Measurements from ENCODE around the gene RNF212.
"Not testable (repeated sequence)": the region's sequence is repeated elsewhere in the genome, so short reads cannot be mapped to it uniquely, and the experiment has no call there.

RNF212 gene

GRCh38 chr4:1069394-1069793 lies 44.0 kb downstream of the RNF212 start:
- no peak for DNase-seq (ENCODE audit: low read depth in 2 of 3, low spot score in 2 of 3)

GRCh38 chr4:1065732-1066131 lies 47.6 kb downstream of the RNF212 start:
- DNase-seq (ENCODE audit: low read depth in 2 of 3, low spot score in 2 of 3) = no peak

- no peak for DNase-seq (ENCODE audit: low read depth in 2 of 3, low spot score in 2 of 3)
Measured at GRCh38 chr4:1062419-1062818, 50.9 kb downstream of the RNF212 start.

DNA sequence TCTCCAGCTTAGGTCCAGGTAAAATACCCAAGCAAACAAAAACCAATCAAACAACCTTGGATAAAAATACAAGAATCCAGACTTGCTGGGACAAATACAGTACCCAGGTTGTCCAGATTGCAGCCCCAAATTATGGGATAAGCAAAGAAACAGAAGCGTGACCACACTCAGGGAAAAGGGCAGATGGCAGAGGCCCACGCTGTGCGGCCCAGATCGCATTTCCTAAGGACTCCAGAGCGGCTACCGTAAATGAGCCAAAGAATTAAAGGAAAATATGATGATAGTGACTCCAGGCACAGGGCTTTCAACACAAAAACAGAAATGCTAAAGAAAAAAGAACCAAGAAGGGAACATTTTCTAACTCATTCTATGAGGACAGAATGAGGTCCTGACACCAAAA lies 51.6 kb downstream of the RNF212 start:
- no peak for DNase-seq (ENCODE audit: low read depth in 2 of 3, low spot score in 2 of 3)

DNA sequence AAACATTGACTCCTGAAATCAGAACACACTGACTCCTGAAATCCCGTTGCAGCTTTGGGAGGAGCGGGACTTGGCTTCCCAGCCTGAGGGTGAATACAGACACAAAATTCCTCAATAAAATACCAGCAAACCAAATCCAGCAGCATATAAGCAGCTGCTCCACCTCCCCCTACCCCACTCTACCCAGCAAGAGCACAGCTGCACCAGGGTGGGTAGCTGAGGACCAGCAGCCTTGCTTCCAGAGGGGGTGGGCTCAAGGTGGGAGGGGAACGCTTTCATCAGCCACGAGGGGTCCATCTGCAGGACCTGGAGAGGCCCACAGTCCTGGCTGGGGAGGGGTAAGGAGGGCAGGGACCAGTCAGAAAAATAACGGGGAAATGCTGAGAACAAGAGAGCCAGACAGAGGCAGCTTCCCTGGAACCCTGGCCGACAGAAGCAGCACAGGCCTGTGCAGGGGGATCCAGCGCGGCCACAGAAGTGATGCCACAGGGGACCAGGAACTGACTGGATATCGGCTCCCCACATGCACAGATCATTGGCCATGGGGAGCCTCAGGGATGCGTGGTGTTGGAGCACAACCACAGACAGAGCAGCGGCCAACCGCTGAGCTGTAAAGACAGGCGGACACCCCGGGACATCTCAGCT lies 52.2 kb downstream of the RNF212 start:
- no peak for DNase-seq (ENCODE audit: low read depth in 2 of 3, low spot score in 2 of 3)

DNA sequence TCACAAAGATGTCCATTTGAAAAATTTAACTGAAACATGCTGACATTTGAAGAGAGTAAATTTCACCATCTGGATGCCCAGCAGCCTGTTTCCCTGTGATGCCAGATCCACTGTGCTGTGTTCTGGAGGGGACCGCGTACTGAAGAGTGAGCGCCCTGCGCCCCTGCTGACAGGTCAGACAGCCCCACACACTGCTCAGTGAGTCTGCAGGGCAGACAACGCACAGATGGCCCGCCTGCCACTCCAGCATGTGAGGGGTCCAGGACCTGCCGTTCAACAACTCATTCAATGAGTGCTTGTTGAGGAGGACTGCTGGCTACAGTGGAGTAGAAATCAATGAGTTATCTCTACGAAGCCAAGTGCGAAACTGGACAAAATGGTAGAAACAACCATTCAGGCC lies 52.7 kb downstream of the RNF212 start:
- DNase-seq (ENCODE audit: low read depth in 2 of 3, low spot score in 2 of 3) = no peak

DNA sequence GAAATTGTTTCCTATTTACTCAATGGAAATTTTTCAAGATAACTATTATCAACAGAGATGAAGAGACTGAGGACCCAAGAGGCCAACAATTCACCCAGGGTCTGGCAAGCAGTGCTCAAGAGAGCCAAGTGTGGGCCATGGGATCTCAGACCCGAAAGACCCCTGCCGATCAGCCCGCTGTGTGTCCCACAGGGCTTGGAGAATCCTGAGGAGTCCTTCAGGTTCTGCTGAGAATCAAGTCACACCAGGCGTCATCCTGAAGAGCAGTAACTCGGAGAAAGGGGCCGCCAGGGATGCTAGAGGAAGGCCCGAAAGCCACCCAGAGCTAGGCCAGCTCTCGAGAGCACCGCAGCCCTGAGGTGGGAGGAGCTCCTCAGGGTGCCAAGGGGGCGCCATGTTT lies 53.2 kb downstream of the RNF212 start:
- DNase-seq (ENCODE audit: low read depth in 2 of 3, low spot score in 2 of 3) = no peak

DNA sequence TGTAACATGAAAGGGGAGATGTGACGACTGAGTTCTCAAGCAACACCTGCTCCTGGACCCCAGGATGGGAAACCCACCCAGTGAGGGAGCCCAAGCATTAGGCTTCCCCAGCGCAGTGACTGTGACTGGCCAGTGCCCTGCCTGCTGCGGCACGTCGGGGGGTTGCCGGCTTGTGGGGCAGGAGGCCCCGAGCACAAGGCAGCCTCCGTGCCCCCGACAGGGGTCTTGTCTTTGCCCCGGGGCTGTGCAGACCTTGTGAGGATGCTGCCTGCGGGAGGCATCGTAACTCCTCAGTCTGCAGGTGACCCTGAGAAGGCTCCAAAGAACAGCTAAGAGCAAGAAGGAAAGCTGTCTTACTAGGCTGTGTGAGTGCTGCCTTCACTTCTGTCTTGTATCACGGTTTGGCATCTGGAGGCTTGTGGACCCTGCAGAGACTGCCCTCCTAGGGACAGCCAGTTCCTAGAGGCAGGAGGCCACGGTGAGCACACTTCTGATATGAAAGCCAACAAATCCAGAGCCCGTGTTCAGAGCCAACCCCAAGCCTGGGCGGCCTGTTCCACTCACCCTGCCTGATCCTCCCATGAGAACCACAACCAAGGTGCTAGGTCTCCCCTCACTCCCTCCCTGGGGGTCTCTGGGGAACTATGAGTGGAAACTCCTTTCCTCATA lies 54.2 kb downstream of the RNF212 start:
- DNase-seq (ENCODE audit: low read depth in 2 of 3, low spot score in 2 of 3) = no peak

DNA sequence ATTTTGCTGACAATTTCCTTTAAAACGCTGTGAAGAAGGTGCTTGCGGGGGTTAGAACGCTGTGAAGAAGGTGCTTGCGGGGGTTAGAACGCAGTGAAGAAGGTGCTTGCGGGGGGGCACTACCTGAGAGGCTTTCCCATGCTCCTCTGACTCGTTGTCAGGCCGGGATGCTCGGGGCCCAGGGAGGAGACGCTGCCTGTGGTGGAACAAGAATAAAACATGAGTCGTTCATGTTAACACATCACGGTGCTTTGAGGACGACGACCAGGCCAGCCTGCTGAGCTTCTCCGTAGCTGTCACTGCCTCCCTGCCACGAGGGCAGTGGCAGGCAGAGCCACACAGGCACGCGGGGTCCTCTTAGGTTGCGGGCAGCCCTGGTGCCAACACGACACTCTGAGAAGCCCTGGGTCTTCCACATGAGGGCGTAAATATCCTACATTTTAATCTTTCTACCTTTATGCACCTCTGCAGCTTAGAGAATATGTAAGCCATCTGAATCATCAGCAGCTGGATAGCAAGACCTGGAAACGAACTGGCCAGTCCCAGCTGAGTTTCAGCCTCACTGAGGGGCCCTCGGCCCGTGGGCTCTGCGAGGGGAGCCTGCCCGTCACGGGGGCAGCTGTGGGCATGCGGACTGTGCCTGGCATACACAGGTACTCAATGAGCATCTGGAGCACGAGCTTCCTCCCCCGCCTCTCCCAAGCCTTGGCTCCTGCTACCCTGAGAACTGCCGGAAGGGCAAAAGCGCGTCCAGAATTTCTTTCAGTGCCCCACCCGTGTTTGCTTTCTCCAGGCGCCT lies 55.0 kb downstream of the RNF212 start:
- no peak for DNase-seq (ENCODE audit: low read depth in 2 of 3, low spot score in 2 of 3)

GRCh38 chr4:1057403-1057745 lies 56.0 kb downstream of the RNF212 start:
- DNase-seq (ENCODE audit: low read depth in 2 of 3, low spot score in 2 of 3) = no peak

DNA sequence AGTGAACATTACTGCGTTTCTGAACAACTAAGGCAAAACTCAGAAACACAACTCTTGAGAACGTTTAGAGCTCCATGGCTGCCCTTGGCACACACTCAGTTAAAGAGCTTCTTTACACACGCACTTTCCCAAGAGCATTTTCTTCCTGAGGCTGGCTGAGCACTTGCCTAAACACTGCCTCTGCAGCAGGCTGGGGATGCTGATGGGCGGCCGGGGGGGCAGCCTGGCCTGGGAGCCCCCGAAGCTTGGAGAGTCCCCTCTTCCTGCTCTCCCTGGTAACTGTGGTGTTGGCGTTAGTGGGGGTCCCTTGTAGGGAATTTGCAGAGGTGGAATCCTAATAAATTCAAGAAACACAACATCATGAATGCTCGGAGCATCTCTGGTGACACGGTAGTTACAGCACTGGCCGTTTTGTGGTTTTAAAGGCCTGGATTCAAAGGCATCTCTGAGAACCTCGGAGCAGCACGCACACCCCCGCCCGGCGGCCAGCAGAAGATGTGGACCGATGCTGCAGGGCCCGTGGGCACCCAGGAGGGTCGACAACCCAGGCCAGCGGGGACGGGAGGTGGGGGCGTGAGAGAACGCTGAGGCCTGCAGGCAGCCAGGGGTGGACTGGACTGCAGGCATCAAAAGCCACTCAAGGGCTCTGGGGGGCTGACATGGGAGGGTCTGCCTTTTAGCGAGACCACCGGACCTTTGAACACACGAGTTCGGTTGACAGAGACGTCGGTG lies 56.5 kb downstream of the RNF212 start:
- no peak for DNase-seq (ENCODE audit: low read depth in 2 of 3, low spot score in 2 of 3)

GRCh38 chr4:1055721-1056590 lies 57.4 kb downstream of the RNF212 start:
- peak; percentile 42 to 47 (median 45) for DNase-seq (ENCODE audit: low read depth in 2 of 3, low spot score in 2 of 3)

DNA sequence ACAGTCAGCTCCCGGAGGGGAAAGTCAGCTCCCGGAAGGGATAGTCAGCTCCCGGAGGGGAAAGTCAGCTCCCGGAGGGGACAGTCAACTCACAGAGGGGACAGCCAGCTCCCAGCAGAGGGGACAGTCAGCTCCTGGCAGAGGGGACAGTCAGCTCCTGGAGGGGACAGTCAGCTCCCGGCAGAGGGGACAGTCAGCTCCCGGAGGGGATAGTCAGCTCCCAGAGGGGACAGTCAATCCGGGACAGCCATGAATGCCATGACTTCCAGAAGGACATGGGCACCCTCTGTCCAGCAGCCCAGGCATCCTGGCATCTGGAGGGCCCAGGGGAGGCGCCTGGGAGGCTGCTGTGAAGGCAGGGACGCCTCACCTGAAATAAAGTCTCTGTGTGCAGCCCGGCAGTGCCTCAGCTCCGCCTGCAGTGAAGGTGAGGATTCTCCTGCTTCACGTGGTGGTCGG lies 58.1 kb downstream of the RNF212 start:
- DNase-seq (ENCODE audit: low read depth in 2 of 3, low spot score in 2 of 3) = not testable (repeated sequence)

GRCh38 chr4:1054696-1055242 lies 58.6 kb downstream of the RNF212 start:
- DNase-seq (ENCODE audit: low read depth in 2 of 3, low spot score in 2 of 3) = not testable (repeated sequence)

DNA sequence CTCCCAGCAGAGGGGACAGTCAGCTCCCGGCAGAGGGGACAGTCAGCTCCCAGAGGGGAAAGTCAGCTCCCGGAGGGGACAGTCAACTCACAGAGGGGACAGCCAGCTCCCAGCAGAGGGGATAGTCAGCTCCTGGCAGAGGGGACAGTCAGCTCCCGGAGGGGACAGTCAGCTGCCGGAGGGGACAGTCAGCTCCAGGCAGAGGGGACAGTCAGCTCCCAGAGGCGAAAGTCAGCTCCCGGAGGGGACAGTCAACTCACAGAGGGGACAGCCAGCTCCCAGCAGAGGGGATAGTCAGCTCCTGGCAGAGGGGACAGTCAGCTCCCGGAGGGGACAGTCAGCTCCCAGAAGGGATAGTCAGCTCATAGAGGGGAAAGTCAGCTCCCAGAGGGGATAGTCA lies 59.5 kb downstream of the RNF212 start:
- not testable (repeated sequence) for DNase-seq (ENCODE audit: low read depth in 2 of 3, low spot score in 2 of 3)

DNA sequence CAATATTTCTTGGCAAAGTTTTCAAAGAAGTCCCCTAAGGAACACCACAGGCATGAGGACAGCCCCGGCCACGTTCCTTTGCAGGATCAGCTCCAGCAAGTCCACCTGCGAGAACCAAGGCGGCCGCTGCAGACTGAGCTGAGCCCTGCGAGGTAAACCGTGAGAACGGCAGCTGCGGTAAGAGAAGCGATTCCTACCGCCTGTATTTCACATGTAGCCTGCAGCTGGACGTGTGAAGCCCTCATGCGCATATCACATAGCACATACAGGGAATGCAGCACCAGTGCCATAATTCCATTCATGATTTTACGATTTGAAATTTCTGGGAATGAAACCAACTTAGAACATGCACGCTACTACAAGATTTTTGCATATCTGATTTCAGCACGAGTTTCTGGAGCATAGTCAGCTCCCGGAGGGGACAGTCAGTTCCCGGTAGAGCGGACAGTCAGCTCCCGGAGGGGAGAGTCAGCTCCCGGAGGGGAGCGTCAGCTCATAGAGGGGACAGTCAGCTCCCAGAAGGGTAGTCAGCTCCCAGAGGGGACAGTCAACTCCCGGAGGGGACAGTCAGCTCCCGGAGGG lies 60.2 kb downstream of the RNF212 start:
- DNase-seq (ENCODE audit: low read depth in 2 of 3, low spot score in 2 of 3) = no peak

- DNase-seq (ENCODE audit: low read depth in 2 of 3, low spot score in 2 of 3) = no peak
Measured at GRCh38 chr4:1052231-1052671, 61.1 kb downstream of the RNF212 start.

DNA sequence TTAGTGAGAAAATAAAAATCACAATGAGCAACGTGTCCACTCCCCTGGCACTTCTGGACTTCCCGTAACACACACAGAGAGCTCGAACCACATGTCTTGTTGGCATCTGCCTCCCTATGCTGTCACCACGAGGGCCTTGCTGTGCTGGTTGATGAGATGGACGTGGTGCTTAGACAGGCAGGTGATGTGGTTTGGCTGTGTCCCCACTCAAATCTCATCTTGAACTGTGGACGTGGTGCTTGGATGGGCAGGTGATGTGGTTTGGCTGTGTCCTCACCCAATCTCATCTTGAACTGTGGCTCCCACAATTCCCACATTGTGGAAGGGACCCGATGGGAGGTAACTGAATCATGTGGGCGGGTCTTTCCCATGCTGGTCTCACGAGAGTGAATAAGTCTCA lies 61.9 kb downstream of the RNF212 start:
- DNase-seq (ENCODE audit: low read depth in 2 of 3, low spot score in 2 of 3) = no peak

DNA sequence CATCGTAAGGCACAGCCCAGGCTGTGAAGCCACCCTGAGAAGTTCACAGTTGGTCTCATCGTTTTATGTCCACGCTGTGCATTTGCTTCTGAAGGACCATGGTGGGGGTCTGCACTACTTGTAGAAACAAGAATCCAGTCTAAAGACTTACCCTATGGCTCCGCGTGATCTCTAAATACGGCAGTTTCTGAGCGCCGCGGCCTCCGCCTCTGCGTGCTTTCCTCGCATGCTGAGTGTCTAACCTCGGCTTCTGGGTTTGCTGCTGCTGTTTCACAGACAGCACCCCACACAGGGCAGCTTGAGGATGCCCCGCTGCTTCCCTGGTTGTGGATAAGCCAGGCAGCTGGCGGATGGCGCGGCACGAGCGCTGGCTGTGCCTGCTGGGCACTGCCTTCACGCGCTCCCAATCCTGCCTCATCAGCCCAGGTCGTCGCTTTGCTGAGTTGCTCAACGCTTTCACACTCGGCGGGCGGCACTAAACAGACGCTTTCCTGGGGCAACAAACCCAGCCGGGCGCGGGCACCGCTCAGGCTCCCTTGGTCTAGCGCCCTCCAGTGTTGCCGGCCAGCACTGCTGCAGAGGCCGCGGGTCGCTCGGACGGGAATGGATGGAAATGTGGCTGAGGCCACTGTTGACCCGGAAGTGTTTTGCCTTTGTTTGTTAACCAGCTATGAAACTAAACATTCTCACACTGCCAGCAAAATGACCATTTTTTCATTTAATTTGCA lies 62.7 kb downstream of the RNF212 start:
- no peak for DNase-seq (ENCODE audit: low read depth in 2 of 3, low spot score in 2 of 3)
